ENCODE results near the gene NPHP1.
A peak's percentile ranks its signal among the peaks of the same experiment; 100 is the strongest.

Gene NPHP1

GRCh38 chr2:110105608-110106467 lies 99.0 kb downstream of the NPHP1 start:
- peak; percentile 12 for ATAC-seq
- no peak for TF ChIP-seq ARNTL (CRISPR knock-in tag; IDR thresholded peaks at IDR 0.05; ENCODE audit: borderline replicate concordance, low read depth)
- TF ChIP-seq TOX (CRISPR knock-in tag; IDR thresholded peaks at IDR 0.05; ENCODE audit: borderline replicate concordance): peak; percentile 62; the same call in 1 of the 2 replicates

GRCh38 chr2:110105183-110105582 lies 99.6 kb downstream of the NPHP1 start:
- no peak for ATAC-seq
- TF ChIP-seq TSHZ2 (CRISPR knock-in tag; IDR thresholded peaks at IDR 0.05): no peak
- no peak for TF ChIP-seq ESRRG (CRISPR knock-in tag; IDR thresholded peaks at IDR 0.05)
- TF ChIP-seq ZNF565 (CRISPR knock-in tag; conservative IDR thresholded peaks at IDR 0.05; ENCODE audit: low read depth): no peak
- TF ChIP-seq OSR1 (CRISPR knock-in tag; IDR thresholded peaks at IDR 0.05): no peak
- no peak for TF ChIP-seq ZFP3 (CRISPR knock-in tag; IDR thresholded peaks at IDR 0.05)
- TF ChIP-seq ZFP30 (CRISPR knock-in tag; IDR thresholded peaks at IDR 0.05): no peak
- TF ChIP-seq ZNF8 (CRISPR knock-in tag; IDR thresholded peaks at IDR 0.05): no peak

- no peak for ATAC-seq
- TF ChIP-seq TOX (CRISPR knock-in tag; IDR thresholded peaks at IDR 0.05; ENCODE audit: borderline replicate concordance) (no peak), PATZ1 (CRISPR knock-in tag; IDR thresholded peaks at IDR 0.05; ENCODE audit: borderline replicate concordance) (no peak), CREB5 (CRISPR knock-in tag; IDR thresholded peaks at IDR 0.05; ENCODE audit: low read depth) (no peak), BACH2 (CRISPR knock-in tag; IDR thresholded peaks at IDR 0.05; ENCODE audit: borderline replicate concordance) (no peak), RARB (CRISPR knock-in tag; IDR thresholded peaks at IDR 0.05) (no peak), ZNF8 (CRISPR knock-in tag; IDR thresholded peaks at IDR 0.05) (no peak), GLIS3 (CRISPR knock-in tag; IDR thresholded peaks at IDR 0.05) (no peak), ISL1 (CRISPR knock-in tag; IDR thresholded peaks at IDR 0.05) (no peak), ZNF70 (CRISPR knock-in tag; IDR thresholded peaks at IDR 0.05) (no peak), TCF4 (CRISPR knock-in tag; IDR thresholded peaks at IDR 0.05; ENCODE audit: borderline replicate concordance) (no peak), CSDC2 (CRISPR knock-in tag; IDR thresholded peaks at IDR 0.05) (no peak), OSR1 (CRISPR knock-in tag; IDR thresholded peaks at IDR 0.05) (no peak)
Measured at GRCh38 chr2:110104025-110104771, 100.6 kb downstream of the NPHP1 start.

- no peak for TF ChIP-seq ISL1 (CRISPR knock-in tag; IDR thresholded peaks at IDR 0.05)
- no peak for TF ChIP-seq CSRNP3 (CRISPR knock-in tag; IDR thresholded peaks at IDR 0.05)
- no peak for TF ChIP-seq CSDC2 (CRISPR knock-in tag; IDR thresholded peaks at IDR 0.05)
- no peak for TF ChIP-seq TSHZ2 (CRISPR knock-in tag; IDR thresholded peaks at IDR 0.05)
- TF ChIP-seq ESRRG (CRISPR knock-in tag; IDR thresholded peaks at IDR 0.05): no peak
- TF ChIP-seq CREB5 (CRISPR knock-in tag; IDR thresholded peaks at IDR 0.05; ENCODE audit: low read depth): no peak
- no peak for TF ChIP-seq OSR1 (CRISPR knock-in tag; IDR thresholded peaks at IDR 0.05)
- no peak for TF ChIP-seq ZNF70 (CRISPR knock-in tag; IDR thresholded peaks at IDR 0.05)
- TF ChIP-seq ZFP30 (CRISPR knock-in tag; IDR thresholded peaks at IDR 0.05): no peak
- no peak for ATAC-seq
Measured at GRCh38 chr2:110103061-110103961, 101.5 kb downstream of the NPHP1 start.
